Omental fat pad (tissue), 4 donors: ENCODE results near the gene NOC2L. TPM values are rescaled to one million over a fixed set of nuclear protein-coding genes. Genes with fewer than 3 reads are reported as not detected.
"Not testable (repeated sequence)": the region's sequence is repeated elsewhere in the genome, so short reads cannot be mapped to it uniquely, and the experiment has no call there.

Source experiments
- ATAC-seq: fragments of 150-250 bp; one replicate; pipeline ENCODE4 v1.9.1; 2016; ENCODE audit warnings: mild to moderate bottlenecking, moderate library complexity; ENCODE audit not compliant: low FRiP score
- DNase-seq: peaks from one replicate; pipeline ENCODE4 v3.0.0-alpha.2; 2019; ENCODE audit warnings: low spot score
- CTCF ChIP-seq, 3 donors: fragments of 450-650 bp; IDR thresholded peaks; one replicate each; pipeline ENCODE4 v1.5.1; 2016 to 2017; ENCODE audit warnings: antibody characterized with exemption in 3 of 3, mild to moderate bottlenecking in 3 of 3, moderate library complexity in 2 of 3
- total RNA-seq, 4 donors: library from RNA; depleted of rRNA; stranded (reverse); fragments of >200 nt; gene quantifications; one replicate each; pipeline ENCODE4 v1.1.0, GENCODE V29; 2016

NOC2L gene
- total RNA-seq, 4 donors from 2014 or later: 29.2 to 63.5 (median 31.3) TPM

GRCh38 chr1:997993-998744 is 39.1 kb upstream of the NOC2L start:
- no peak for ATAC-seq
- no peak for TF ChIP-seq CTCF (IDR thresholded peaks at IDR 0.05)
- DNase-seq: no peak

GRCh38 chr1:997713-997992 is 38.6 kb upstream of the NOC2L start:
- ATAC-seq (no peak), DNase-seq (no peak)
- no peak for TF ChIP-seq CTCF (IDR thresholded peaks at IDR 0.05)

- DNase-seq (no peak), ATAC-seq (no peak)
- no peak for TF ChIP-seq CTCF (IDR thresholded peaks at IDR 0.05)
Observed at GRCh38 chr1:996851-997712, 38.0 kb upstream of the NOC2L start.

GRCh38 chr1:995665-996633 is 36.9 kb upstream of the NOC2L start:
- no peak for DNase-seq
- no peak for TF ChIP-seq CTCF (IDR thresholded peaks at IDR 0.05)
- no peak for ATAC-seq

- DNase-seq, ATAC-seq: not testable (repeated sequence)
Observed at GRCh38 chr1:994546-994945, 35.5 kb upstream of the NOC2L start.

- DNase-seq: no peak
- no peak for ATAC-seq
- no peak for TF ChIP-seq CTCF (IDR thresholded peaks at IDR 0.05)
Observed at GRCh38 chr1:993379-993995, 34.4 kb upstream of the NOC2L start.
